HG03196 (cell line): ENCODE results near the gene SLC24A4.

Experiments used
- ATAC-seq: cut with Tn5 transposase; IDR thresholded peaks from one replicate; pipeline ENCODE4 v1.9.1; 2021; ENCODE audit not compliant: unreplicated experiment

The SLC24A4 gene

DNA sequence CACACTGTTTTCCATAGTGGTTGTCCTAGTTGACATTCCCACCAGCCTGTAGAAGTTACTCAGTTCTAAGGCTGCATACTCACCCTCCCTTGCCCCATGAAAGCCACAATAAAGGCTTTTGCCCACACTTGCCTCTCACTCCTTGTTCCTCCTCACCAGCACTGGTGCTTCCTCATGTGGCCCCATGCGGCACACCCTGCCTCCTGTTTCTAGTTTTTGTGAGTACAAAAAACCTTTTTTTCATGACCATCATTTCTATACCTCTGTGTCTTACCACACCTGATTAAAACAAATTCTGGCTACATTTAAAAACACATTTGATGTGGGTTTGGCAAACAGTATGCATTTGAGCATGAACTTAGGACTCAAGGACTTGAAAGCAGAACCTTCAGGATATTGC is 149.9 kb downstream of the SLC24A4 start:
- ATAC-seq, result no peak

GRCh38 chr14:92473261-92473968 is 150.4 kb downstream of the SLC24A4 start:
- no peak for ATAC-seq

GRCh38 chr14:92473969-92474535 is 151.1 kb downstream of the SLC24A4 start:
- no peak for ATAC-seq

DNA sequence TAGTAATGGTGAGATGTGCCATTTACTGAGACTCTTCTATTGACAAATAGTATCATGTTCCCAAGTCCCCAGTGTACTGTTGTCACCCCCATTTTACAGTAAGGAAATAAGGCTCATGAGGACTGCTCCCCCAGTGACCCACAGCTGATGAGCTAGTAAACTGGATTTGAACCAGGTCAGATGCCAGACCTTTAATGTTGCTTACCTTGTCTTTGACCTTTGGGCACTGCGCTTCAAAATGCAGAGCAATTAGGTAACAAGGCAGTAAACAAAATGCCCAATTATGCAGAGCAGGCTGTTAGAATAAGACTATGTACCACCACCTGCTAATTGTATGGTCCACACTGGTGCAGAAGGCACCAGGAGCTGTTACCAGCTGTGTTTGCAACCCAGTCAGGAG is 152.1 kb downstream of the SLC24A4 start:
- no peak for ATAC-seq

GRCh38 chr14:92475451-92476187 is 152.7 kb downstream of the SLC24A4 start:
- ATAC-seq, result no peak

DNA sequence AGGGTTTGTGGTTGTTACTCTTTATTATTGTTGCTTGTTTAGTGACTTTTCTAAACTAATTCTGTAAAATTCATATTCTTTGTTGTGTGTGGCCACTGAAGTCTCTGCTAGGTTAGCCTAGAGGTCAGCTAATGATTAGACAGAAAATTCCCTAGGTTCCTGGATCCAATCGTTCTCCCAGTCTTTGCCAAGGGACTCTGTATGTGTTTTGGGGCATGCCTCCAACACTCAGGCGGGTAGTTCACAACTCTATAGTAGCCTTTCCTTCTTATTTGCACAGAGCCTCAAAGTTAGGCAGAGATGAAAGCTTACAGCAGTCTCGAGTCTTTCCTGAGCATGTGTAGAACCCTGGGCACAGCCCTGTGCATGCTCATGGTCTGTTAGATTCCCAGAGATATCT is 157.9 kb downstream of the SLC24A4 start:
- no peak for ATAC-seq

- ATAC-seq, result no peak
These were observed 158.4 kb downstream of the SLC24A4 start for GRCh38 chr14:92481386-92481785.

DNA sequence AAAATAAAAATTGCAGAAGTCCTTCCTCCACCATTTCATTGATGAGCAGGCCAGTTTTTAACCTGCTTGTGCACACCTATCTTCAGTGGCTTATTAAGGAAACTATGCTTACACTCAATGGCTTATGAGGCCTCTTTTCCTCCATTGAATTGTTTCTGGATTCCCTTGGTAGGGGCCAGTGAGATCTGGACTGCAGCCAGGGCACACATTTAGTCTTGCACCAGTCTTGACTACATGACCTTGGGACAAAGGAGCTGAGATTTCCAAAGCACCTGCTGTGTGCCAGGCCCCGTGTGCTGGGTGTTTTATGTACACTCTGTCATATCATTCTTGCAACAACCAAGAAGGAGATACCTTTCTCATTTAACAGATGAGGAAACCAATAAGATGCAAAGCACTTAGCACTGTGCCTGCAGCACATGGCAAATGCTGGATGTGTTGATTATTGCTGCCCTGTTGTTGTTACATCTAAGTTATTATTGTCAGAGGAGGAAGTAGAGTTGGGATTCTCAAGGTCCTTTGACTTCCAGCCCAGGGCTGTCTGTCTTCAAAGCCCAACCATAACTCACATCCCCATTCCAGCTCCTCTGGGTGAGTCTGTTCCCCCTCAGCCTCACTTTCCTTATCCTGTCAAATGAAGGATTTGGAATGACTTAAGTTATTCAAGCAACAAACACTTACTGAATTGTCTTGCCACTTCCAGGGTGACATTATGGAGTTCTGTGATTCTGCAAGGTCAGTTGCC is 159.0 kb downstream of the SLC24A4 start:
- no peak for ATAC-seq

DNA sequence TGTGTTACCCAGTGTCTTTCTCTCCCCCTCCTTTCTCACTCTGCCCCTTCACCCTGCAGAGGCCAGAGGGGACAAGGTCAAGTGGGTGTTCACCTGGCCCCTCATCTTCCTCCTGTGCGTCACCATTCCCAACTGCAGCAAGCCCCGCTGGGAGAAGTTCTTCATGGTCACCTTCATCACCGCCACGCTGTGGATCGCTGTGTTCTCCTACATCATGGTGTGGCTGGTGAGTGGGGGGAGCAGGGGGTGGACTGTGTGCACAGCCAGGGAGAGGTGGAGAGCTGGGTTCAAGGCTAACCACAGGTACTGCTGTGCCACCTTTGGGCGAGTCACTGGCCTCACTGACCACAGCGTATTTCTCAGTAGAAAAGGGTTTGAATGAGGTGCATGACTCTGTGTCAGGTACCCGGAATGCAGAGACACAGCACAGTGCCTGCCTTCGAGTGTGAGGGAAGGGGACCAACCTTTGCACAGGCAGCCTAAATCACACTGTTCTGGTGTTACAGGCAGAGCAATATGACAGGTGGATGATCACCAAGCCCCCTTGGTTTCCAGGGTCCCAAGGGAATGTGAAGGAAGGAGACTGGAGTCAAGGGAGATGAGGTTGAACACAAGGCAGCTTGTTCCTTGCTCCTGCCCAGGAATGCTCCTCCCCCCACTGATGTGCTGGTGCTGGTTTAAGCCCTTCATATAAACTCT is 159.8 kb downstream of the SLC24A4 start:
- ATAC-seq, result no peak

- no peak for ATAC-seq
These were observed 161.3 kb downstream of the SLC24A4 start for GRCh38 chr14:92484132-92484823.

- ATAC-seq, result no peak
These were observed 163.9 kb downstream of the SLC24A4 start for GRCh38 chr14:92486881-92487280.

- no peak for ATAC-seq
These were observed 164.7 kb downstream of the SLC24A4 start for GRCh38 chr14:92487513-92488133.

DNA sequence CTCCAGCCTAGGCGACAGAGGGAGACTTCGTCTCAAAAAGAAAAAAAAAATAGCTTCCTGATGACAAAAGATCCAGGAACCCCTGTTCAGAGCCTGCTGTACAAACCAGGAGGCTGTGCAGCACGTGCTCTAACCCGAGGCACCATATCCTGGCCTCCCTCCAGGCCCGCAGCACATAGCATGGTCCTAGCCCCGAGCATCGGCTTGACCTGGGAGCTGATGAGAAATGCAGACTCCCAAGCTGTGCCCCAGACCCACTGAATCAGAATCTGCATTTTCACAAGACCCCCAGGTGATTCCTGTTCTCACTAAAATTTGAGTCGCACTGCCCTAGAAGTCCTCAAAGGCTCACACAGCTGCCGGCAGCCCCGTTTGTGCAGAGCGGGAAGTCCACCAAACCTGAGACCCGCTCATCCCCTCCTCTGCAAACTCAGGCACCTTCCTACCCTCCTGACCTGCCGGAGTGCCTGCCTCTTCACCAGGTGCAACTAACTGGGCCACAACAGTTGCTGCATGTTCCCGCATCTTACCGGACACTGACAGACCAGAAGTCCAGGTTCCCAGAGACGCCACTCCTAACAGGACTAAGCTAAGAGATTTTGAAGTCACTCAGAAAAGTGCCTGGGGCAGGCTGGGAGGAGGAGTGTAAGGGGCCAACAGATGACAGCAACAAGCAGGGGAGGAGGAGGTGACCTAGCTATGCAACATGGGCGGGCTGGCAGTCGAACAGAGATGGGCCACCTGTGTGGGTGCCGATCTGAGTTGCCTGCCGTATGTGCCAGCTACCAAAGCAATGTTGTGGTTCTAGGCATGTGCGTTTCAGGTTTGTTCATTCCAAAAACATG is 166.7 kb downstream of the SLC24A4 start:
- ATAC-seq, result no peak

DNA sequence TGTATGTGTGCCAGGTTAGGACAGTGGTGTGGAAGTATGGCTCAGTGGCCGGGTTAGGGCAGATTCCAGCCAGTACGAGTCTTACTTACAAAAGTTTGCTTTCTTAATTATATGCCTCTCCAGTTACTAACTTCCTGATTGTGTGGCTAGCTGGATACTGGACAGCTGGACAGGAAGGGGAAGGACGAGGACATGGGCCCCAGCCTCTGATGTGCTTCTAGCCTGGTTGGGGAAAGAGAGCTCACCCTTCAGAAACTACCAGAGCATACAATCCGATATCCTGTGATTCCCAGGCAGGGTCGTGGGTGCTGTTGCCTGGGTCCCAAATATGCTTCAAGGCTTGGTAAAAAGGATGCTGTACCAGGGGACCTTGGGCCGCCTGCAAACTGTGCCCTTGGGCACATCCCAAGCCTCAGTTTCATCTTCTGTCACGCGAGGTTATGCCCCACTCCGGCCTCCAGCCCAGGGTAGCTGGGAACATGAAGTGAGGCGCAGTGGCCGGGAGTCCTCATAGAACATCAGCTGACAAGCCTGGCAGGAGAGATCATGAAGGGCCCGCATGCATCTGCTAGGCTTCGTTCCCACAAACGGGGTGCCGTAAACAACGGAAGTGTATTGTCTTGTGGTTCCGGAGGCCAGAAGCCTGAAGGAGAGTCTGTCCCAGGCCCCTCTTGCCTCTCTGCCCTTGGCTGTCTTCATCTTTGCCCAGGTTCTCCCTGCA is 167.4 kb downstream of the SLC24A4 start:
- no peak for ATAC-seq

DNA sequence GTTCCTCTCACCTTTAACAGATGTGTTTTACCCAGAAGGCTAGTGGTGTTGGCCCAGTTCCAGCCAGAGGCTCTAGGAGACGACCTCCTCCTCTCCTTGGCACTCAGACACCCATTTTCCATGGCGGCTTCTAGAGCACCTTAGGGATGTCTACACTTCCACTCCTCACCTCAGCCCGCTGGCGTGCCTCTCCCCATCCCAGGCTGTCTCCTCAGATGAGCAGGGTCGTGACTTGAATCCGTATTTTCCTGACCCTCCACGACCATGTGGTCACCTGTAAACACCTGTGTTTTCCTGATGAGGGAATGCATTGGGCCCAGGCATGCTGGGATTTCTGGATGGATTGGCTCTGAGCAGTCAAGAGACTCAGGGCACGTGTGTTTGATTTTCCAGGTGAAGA is 168.8 kb downstream of the SLC24A4 start:
- ATAC-seq, result no peak

- ATAC-seq, result no peak
These were observed 169.3 kb downstream of the SLC24A4 start for GRCh38 chr14:92492258-92492657.

- ATAC-seq, result no peak
These were observed 170.1 kb downstream of the SLC24A4 start for GRCh38 chr14:92493024-92493423.

GRCh38 chr14:92493492-92493891 is 170.5 kb downstream of the SLC24A4 start:
- ATAC-seq, result no peak
